Esophagus muscularis mucosa (tissue), 4 donors: ENCODE results near the gene SUSD6.

Experiments
- EP300 ChIP-seq: sonication (generic); formaldehyde crosslinking; IDR thresholded peaks from one replicate; pipeline ENCODE4 v1.6.1; 2017; ENCODE audit warnings: antibody characterized with exemption
- POLR2A ChIP-seq: fragments of 450-650 bp; IDR thresholded peaks from one replicate; pipeline ENCODE4 v1.6.1; 2017; ENCODE audit warnings: antibody characterized with exemption, moderate library complexity, mild to moderate bottlenecking, low read depth
- TF ChIP-seq, protein P1 (sequence below), 3 experiments: fragments of 200-600 bp in 2 of 3; fragments of 450-650 bp in 1 of 3; sonication (generic) in 2 of 3; IDR thresholded peaks; one replicate each; pipeline ENCODE4 v1.5.1; 2017 to 2019; ENCODE audit warnings: antibody characterized with exemption in 3 of 3, mild to moderate bottlenecking in 2 of 3, moderate library complexity in 1 of 3

DNA sequence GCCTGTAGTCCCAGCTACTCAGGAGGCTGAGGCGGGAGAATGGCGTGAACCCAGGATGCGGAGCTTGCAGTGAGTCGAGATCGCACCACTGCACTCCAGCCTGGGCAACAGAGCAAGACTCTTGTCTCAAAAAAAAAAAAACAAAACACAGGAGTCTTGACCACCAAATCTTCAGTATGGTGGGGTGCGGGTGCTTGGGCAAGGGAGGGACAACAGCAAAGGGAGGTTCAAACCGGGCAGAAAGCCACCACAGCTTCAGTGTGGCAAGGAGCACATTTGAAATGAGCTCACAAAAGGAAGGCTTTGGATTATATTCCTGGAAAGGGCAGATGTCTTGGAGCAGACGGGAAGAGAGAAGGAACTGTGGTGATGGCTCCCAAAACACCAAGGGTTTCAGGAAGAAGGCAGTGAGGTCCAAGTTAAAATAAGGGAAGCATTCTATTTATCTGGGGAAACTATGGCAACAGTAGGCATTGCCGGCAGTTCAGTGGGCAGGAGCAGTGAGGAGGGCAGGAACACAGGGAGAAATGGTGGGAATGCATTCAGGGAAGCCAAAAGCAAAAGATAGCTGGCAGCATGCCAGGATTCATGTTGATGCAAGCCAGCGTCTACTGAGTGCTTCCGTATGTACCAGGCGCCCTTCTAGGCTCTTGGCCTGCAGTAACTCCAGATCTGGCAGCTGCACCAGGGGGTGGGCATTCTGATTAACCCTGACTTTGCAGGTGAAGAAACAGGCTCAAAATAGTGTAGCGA is 104.5 kb downstream of the SUSD6 start:
- TF ChIP-seq POLR2A, result no peak
- TF ChIP-seq, protein P1, sequence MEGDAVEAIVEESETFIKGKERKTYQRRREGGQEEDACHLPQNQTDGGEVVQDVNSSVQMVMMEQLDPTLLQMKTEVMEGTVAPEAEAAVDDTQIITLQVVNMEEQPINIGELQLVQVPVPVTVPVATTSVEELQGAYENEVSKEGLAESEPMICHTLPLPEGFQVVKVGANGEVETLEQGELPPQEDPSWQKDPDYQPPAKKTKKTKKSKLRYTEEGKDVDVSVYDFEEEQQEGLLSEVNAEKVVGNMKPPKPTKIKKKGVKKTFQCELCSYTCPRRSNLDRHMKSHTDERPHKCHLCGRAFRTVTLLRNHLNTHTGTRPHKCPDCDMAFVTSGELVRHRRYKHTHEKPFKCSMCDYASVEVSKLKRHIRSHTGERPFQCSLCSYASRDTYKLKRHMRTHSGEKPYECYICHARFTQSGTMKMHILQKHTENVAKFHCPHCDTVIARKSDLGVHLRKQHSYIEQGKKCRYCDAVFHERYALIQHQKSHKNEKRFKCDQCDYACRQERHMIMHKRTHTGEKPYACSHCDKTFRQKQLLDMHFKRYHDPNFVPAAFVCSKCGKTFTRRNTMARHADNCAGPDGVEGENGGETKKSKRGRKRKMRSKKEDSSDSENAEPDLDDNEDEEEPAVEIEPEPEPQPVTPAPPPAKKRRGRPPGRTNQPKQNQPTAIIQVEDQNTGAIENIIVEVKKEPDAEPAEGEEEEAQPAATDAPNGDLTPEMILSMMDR (IDR thresholded peaks at IDR 0.05), result no peak
- TF ChIP-seq EP300, result peak; percentile 11
